GM12873 (cell line): ENCODE results near the gene MVB12A.

Source experiments
- TF ChIP-seq, protein P1 (sequence below): IDR thresholded peaks from 2 replicates; pipeline ENCODE4 v1.5.1; 2012; ENCODE audit warnings: low read depth, mild to moderate bottlenecking, moderate library complexity, low read length, control low read depth; ENCODE audit not compliant: insufficient read depth; ENCODE audit errors: missing control alignments

MVB12A gene

DNA sequence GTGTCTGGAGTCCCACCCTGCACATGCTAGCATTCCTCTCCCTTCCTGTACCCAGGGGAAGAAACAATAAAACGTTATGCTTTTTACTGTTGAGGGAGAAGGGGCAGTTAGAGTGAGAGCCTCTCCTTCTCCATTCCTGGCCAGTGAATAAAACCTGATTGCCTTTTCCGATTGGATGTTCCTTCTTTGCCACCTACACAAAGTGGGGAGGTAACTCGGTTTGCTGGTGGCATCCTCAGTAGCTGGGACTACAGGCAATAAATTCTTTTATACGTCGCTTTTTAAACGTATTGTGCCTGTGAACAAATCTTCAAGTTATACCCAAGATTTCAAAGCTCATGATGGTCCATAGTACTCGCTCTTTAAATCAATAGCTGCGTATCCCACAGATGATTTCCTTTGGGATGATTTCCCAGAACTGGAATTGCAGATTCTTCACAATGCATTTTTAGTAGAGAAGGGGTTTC is 660 bp upstream of the MVB12A start:
- TF ChIP-seq, protein P1, sequence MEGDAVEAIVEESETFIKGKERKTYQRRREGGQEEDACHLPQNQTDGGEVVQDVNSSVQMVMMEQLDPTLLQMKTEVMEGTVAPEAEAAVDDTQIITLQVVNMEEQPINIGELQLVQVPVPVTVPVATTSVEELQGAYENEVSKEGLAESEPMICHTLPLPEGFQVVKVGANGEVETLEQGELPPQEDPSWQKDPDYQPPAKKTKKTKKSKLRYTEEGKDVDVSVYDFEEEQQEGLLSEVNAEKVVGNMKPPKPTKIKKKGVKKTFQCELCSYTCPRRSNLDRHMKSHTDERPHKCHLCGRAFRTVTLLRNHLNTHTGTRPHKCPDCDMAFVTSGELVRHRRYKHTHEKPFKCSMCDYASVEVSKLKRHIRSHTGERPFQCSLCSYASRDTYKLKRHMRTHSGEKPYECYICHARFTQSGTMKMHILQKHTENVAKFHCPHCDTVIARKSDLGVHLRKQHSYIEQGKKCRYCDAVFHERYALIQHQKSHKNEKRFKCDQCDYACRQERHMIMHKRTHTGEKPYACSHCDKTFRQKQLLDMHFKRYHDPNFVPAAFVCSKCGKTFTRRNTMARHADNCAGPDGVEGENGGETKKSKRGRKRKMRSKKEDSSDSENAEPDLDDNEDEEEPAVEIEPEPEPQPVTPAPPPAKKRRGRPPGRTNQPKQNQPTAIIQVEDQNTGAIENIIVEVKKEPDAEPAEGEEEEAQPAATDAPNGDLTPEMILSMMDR, result no peak

GRCh38 chr19:17420475-17420924 is 653 bp downstream of the MVB12A start:
- TF ChIP-seq, protein P1, result peak; percentile 8

GRCh38 chr19:17421942-17422341 is 2.1 kb downstream of the MVB12A start:
- TF ChIP-seq, protein P1, result no peak

GRCh38 chr19:17423429-17424208 is 3.8 kb downstream of the MVB12A start:
- TF ChIP-seq, protein P1, result no peak

DNA sequence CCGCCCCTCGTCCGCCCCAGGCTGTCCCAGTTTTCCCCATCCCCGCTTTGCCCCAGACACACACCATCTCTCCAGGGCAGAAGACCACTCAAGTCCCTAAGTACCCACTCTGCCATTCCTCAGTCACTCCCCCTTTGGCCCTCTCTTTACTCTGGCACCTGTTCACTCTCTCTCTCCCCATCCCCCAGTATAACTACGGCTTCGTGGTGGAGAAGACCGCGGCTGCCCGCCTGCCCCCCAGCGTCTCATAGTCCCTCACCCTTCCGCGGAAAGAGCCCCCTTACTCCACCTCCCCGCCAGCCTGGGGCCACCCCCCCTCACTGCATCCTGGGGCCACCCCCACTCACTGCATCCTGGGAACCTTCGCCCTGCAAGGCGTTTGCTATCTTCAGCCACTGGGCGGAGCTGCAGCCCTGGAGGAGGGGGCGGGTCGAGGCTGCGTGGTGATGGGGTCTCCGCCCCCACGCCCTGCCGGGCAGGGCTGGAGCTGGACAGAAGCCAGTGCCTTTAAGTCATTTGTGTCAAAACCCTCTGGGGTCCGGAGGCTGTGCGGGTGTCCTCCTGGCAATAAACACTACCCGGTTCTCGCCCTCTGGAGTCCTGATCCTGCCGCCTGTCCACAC is 5.0 kb downstream of the MVB12A start:
- TF ChIP-seq, protein P1, result peak; percentile 58

DNA sequence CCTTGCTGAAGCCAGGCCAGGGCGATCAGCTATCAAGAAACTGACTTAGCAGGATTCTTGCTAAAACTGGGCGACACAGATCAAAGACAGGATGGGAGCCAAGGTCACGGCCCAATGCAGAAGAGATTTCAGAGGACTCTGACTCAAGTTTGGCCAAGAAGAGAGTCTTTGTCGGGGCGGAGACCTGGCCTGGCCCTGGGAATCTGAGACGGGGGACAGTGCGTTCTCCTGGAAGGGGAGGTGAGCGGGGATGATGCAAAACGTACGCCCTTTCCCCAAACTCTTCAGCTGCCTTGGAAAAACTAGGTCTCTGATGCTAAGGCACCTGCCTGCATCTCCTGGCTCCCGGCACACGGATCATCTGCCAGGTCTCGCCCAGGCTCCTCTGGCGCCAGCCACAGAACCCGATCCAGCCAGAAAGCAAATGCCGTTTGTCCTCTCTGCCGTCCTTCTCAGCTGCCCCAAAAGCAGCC is 9.8 kb downstream of the MVB12A start:
- TF ChIP-seq, protein P1, result no peak

- TF ChIP-seq, protein P1, result no peak
Observed at GRCh38 chr19:17431417-17431816, 11.6 kb downstream of the MVB12A start.
